GM06990 (cell line): ENCODE results near the gene ZPR1.

ENCODE experiments used
- DNase-seq: peaks from one replicate; pipeline ENCODE4 v3.0.0-alpha.2; 2011; ENCODE audit not compliant: insufficient read length; ENCODE audit errors: extremely low read depth
- H3K27me3 ChIP-seq: replicated peaks from 2 replicates; pipeline ENCODE4 v1.6.0; 2011; ENCODE audit warnings: low read length; ENCODE audit not compliant: control insufficient read depth, insufficient read depth
- H3K36me3 ChIP-seq: 2 replicates; pipeline ENCODE4 v1.5.1; 2011; ENCODE audit warnings: low read length; ENCODE audit not compliant: control insufficient read depth, insufficient read depth
- H3K4me3 ChIP-seq: replicated peaks from 2 replicates; pipeline ENCODE4 v1.5.1; 2011; ENCODE audit warnings: low read depth, mild to moderate bottlenecking, control low read depth, low read length
- TF ChIP-seq, protein P1 (sequence below): IDR thresholded peaks from 2 replicates; pipeline ENCODE4 v1.5.1; 2011; ENCODE audit warnings: low read length, control low read depth, mild to moderate bottlenecking, inconsistent platforms; ENCODE audit not compliant: insufficient read depth, poor library complexity, severe bottlenecking

Gene ZPR1

DNA sequence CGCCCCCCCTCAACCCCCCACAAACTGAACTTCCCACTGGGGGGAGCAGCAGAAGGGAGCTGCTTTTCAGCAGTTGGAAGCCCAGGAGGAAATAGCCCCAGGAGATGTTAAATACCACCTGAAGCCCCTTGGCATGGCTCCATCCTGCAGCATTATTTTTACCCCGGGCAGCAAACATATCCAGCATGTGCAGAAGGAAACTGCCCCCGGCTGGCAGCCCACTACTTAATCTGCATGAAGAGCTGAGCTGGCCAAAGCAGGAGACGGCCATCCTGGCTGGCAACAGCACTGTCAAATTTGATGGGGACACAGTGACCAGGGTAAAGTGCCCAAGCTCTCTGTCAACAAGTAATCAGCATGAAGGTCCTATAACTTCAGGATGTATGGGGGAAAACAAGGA is 47.1 kb downstream of the ZPR1 start:
- TF ChIP-seq, protein P1, sequence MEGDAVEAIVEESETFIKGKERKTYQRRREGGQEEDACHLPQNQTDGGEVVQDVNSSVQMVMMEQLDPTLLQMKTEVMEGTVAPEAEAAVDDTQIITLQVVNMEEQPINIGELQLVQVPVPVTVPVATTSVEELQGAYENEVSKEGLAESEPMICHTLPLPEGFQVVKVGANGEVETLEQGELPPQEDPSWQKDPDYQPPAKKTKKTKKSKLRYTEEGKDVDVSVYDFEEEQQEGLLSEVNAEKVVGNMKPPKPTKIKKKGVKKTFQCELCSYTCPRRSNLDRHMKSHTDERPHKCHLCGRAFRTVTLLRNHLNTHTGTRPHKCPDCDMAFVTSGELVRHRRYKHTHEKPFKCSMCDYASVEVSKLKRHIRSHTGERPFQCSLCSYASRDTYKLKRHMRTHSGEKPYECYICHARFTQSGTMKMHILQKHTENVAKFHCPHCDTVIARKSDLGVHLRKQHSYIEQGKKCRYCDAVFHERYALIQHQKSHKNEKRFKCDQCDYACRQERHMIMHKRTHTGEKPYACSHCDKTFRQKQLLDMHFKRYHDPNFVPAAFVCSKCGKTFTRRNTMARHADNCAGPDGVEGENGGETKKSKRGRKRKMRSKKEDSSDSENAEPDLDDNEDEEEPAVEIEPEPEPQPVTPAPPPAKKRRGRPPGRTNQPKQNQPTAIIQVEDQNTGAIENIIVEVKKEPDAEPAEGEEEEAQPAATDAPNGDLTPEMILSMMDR, result no peak
- Histone ChIP-seq H3K27me3 (no peaks in the 10 kb centered on the region), H3K36me3 (no peaks in the 10 kb centered on the region; the same call in 1 of the 2 replicates), H3K4me3 (no peak overlapping the region)
- DNase-seq, result no peak

DNA sequence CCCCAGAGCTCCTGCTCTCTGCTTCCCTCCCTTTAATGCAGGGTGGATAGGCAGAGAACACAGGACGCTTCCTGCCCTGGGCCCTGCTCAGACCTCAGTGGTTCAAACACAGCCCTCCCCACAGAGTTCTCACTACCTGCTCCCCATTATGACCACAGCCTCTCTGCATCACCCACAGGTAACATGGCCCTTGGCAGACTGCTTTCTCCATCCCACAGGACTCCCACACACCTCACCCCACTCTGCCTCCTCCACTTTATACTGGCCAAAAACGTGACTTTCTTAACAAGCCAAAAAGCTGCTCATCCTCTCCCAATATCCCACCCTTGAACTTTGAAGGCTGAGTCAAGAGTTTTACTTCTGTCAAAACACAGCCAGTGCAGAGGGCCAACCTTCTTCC is 48.8 kb downstream of the ZPR1 start:
- H3K4me3 ChIP-seq, result no peak overlapping the region
- no peaks in the 10 kb centered on the region; the same call in 1 of the 2 replicates for H3K36me3 ChIP-seq
- no peak for DNase-seq
- TF ChIP-seq, protein P1, result no peak
- H3K27me3 ChIP-seq, result no peaks in the 10 kb centered on the region

GRCh38 chr11:116736763-116737162 is 51.1 kb downstream of the ZPR1 start:
- TF ChIP-seq, protein P1, result peak; percentile 28
- Histone ChIP-seq H3K4me3 (no peak overlapping the region), H3K36me3 (no peaks in the 10 kb centered on the region; the same call in 1 of the 2 replicates), H3K27me3 (no peaks in the 10 kb centered on the region)
- no peak for DNase-seq

- no peaks in the 10 kb centered on the region for H3K27me3 ChIP-seq
- TF ChIP-seq, protein P1, result no peak
- no peak for DNase-seq
- no peak overlapping the region for H3K4me3 ChIP-seq
- no peaks in the 10 kb centered on the region; the same call in 1 of the 2 replicates for H3K36me3 ChIP-seq
Measured at GRCh38 chr11:116733969-116734508, 53.8 kb downstream of the ZPR1 start.

GRCh38 chr11:116733043-116733755 is 54.6 kb downstream of the ZPR1 start:
- TF ChIP-seq, protein P1, result no peak
- peak; percentile 60 for DNase-seq
- Histone ChIP-seq H3K27me3 (no peaks in the 10 kb centered on the region), H3K4me3 (no peak overlapping the region), H3K36me3 (no peaks in the 10 kb centered on the region)
